Cortex of kidney (tissue), 1 donor: Measurements from ENCODE around the gene HIF3A.
"Not testable (repeated sequence)": the region's sequence is repeated elsewhere in the genome, so short reads cannot be mapped to it uniquely, and the experiment has no call there.

Experiments used
- DNase-seq: peaks from one replicate; lab custom pipeline; 2025; lab: John Stamatoyannopoulos, UW

The HIF3A gene

DNA sequence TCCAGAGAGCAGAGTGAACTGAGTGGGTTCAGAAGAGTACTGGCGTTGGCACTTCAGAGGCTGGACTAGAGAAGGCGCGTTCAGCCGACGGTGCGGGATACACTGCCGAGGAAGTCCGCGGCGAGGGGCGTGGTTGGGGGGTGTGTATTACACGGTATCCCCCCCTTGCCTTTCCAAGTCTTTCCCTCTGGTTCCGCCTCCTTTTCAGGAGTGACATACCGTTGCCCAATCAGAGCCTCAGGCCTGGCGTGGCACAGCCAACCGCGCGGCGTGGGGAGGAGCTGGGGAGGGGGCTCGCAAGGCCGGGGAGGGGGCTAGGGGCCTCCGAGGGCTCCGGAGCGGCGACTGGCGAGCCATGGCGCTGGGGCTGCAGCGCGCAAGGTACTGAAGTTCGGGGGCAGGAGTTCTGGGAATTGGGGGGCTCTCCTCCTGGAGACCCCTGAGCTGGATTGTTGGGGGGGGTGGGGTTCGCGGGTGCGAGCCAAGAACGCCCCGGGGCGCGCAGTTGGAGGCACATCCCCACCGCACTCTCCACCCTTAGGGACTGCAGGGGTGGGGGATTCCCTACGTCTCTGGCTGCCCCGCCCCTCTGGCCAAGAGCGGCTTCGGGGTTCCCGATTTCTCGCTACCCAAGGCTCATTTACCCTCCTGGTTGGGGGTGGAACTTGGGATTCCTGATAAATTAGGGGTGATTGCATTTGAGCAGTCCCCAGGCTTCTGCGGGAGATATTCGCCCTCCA lies at the start of gene HIF3A:
Gene HIF3A, plus strand, starts transcription at position 321 of the 740 bp plus-strand sequence. Its CDS starts 35 bp downstream, at position 356.
- no peak for DNase-seq

DNA sequence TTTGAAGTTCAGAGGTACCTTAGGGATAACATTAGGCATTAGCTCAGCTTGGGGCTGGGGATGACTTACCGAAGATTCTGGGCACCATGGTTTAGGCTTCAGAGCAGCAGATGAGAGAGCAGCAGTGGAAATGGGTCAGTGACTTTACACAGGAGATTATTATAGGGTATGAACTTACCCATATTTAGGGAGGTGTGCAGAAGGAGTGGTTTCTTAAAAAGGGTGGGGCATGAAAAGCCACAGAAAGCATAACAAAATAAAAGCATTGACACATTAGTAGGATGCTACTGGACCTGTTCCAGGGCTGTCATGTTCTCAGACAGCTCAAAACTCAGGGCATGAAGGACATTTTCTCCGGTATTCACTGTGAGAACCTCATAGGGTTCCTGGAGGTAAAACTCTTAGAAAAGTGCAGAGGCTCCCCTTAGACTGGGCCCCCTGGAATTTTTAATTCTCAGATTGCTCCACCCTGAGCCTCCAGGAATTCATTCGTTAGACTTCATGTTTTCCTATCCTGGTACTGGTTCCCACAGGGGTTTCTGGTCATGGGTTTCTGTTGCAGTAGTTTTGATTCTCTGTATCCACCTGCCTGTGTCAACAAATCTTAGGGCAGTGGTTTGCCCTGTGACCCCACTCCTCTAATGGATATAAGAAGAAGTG lies 46.6 kb upstream of the HIF3A start:
- DNase-seq: no peak

DNA sequence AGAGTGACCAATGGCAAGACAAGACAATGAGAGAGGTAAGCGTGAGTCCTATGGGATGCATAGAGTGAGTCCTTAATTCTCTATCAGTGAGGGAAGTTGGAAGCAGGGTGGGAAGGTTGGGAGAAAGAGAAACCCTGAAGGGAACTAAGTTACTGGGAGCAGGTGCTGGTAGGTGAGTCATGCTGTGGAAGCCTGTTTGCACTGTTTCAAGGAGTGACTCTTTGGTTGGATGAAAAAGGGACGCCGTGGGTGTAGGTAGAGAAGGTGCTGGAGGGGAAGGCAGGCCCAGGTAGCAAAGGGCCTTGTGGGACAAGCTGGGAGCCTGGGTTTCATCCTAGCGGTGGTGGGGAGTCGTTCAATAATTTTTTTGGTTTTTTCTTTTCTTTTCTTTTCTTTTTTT lies 45.4 kb upstream of the HIF3A start:
- DNase-seq: no peak

DNA sequence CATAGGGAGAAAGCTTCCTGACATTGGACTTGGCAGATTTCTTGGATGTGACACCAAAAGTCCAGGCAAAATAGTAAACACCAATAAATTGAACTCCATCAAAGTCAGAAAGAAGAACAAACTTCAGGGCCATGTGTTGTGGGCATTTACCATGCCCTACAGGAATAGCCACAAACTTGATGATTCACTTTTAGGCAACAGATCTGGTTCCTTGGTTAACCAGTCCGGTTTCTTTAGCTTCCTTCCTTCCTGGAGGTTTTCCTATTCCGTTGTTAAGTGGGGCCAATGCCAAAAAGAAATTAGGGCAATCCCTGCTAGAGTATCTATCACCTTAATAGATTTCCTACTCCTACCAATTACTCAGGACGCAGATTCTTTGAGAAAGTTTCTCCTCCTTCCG lies 42.1 kb upstream of the HIF3A start:
- DNase-seq: no peak

DNA sequence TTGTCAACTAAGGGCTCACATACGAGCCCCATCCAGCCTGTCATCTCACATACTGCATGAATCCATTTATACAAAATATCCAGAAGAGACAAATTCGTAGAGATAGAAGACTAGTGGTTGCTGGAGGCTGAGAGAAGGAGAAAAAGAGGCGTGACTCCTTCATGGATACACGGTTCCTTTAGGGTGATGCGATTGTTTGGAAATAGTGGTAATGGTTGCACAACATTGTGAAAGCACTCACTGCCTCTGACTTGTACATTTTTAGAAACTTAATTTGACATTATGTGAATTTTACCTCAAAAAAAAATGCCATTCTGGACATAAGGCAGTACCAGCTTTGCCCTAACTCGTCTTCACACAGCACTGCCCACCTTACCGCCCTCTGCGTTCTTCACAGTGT lies 40.0 kb upstream of the HIF3A start:
- DNase-seq: no peak

DNA sequence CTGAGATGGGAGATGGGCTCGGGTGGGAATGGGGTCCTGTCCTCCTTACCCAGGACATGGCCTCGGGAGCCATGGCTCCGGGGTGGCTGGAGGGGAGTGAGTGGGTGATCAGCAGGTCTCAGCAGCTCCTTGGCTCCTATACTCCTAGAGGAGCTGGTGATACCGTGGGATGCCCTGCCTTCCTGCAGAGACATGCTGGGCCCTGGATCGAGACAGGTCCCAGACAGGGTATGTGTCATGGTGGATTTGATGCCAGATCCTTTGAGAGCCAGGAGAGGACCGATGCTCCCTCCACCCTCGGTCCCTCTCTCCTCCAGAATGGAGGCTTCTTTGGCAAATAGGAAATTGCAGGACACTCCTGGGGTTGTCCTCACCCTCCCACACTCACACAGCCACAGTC lies 35.3 kb upstream of the HIF3A start:
- DNase-seq: not testable (repeated sequence)

DNA sequence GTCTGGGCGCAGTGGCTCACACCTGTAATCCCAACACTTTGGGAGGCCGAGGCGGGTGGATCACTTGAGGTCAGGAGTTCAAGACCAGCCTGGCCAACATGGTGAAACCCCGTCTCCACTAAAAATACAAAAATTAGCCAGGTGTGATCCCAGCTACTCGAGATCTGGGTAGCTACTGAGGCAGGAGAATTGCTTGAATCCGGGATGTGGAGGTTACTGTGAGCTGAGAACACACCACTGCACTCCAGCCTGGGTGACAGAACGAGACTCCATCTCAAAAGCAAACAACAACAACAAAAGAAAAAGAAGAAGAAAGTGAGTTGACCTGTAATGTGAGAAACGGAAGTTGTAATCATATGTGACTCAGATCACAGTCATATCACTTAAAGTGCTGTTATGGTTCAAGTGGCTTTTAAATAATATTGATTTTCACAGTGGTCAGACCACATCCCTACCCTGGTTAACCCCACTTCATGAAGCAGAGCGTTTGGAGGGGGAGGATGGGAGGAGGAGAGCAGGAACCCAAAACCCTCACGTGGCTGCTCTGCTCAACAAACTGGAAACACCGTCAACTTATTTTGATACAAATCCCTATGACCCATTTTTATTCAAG lies 34.1 kb upstream of the HIF3A start:
- not testable (repeated sequence) for DNase-seq

DNA sequence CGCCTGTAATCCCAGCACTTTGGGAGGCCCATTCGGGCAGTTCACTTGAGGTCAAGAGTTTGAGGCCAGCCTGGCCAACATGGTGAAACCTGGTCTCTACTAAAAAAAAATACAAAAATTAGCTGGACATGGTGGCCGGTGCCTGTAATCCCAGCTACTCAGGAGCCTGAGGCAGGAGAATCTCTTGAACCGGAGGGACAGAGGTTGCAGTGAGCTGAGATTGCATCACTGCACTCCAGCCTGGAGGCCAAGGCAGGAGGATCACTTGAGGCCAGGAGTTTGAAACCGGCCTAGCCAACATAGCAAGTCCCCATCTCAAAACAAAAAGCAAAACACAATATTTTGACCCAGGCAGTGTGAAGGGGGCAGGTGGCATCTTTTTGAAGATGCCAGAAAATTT lies 32.0 kb upstream of the HIF3A start:
- not testable (repeated sequence) for DNase-seq

DNA sequence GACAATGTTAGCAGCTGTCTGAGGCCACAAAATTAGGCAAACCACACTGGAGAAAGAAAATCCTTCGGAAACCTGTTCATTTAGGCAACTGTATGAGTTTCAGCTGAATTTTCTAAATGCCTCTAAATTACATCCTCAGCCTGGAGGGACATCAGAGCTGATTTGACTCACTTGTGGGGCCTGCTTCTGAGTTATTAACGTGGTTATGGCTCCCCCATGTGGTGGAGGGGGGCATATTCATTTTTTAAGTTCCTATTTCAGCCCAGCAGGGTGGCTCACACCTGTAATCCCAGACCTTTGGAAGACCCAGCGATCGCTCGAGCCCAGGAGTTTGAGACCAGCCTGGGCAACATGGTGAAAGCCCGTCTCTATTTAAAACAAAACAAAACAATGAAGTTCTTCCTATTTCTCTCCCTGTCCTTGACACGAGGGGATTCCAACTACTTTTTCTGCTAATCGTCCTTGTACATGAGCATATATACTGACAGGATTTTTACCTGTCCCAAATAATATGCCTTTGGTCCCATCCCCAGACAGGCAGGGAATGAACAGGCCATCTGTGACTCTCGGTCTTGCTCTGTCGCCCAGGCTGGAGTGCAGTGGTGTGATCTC lies 31.5 kb upstream of the HIF3A start:
- no peak for DNase-seq

DNA sequence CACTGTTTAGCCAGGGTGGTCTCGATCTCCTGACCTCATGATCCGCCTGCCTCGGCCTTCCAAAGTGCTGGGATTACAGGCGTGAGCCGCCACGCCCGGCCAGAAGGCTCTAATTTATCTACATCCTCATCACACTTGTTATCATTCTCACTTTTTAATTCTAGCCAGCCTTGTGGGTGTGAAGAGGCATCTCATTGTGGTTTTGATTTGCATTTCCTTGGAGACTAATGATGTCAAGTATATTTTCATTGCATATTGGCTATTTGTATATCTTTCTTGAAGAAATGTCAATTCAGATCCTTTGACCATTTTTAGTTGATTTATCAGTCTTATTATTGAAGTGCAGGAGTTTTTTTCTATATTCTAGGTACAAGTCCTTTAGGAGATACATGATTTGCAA lies 27.7 kb upstream of the HIF3A start:
- DNase-seq: no peak

DNA sequence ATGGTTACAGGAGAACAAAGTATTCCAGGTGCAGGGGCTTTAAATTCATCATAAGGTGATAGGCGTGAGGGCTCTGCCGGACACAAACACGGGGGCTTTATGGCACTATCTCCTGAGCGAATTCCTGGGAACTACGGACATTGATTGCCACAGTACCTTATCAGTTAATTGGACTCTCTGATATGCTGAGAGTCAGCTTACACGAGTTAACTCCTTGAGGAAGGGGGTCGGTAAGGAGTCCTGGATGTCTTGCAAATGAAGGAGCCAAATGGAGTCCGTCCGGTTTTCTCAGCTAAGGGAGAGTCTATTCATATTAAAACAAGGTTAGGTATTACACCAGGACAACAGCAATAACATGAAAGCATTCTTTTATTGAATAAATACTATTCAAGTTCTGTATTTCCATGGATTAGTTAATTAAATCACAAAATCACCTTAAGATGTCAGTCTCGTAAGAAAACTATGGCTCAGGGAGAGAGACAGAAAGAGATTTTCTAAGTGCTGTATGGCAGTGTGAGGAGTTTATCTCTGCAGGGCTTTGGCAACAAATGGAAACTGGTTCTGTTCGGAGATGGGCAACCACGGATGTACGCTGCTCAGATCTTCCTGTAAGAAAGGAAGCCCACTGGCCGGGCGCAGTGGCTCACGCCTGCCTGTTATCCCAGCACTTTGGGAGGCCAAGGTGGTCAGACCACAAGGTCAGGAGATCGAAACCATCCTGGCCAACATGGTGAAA lies 26.2 kb upstream of the HIF3A start:
- no peak for DNase-seq

DNA sequence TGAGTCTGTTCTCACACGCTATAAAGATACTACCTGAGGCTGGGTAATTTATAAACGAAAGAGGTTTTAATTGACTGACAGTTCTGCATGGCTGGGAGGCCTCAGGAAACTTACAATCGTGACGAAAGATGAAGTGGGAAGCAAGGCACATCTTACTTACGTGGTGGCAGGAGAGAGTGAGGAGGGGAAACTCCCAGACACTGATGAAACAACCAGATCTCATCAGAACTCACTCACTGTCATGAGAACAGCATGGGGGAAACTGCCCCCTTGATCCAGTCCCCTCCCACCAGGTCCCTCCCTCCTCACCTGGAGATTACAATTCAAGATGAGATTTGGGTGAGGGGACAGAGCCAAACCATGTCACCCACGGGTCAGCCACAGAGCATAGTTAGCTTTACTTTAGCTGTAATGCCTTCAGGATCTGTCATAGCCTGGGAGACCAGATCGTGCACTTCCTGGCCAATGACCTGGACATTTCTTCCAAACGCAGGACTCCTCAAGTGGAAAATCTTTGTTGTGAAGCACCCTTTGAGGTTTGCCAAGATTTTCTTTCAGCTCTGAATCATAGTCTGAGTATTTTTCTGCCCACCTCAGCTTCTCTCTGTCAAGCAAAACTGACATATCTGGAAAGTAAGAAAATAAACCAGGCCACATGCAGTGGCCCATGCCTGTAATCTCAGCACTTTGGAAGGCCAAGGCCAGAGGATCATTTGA lies 25.2 kb upstream of the HIF3A start:
- DNase-seq: no peak

DNA sequence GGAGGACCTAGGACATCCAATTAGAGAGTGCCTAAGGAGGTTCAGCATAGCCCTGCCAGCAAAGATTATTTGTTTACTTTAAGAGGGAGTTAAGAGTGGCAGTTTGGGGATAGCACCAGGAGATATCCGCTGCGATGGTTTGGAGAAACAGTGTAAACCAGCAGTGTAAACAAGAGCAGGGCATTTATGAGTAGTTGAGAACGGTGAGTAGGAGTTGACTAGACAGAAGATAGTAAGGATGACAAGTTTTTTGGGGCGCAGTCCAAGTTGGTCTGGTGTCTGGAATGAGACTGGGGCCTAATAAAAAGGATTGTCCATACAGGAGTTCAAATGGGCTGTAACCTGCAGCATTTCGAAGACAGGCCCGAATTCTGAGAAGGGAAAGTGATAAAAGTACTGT lies 22.9 kb upstream of the HIF3A start:
- DNase-seq: not testable (repeated sequence)

DNA sequence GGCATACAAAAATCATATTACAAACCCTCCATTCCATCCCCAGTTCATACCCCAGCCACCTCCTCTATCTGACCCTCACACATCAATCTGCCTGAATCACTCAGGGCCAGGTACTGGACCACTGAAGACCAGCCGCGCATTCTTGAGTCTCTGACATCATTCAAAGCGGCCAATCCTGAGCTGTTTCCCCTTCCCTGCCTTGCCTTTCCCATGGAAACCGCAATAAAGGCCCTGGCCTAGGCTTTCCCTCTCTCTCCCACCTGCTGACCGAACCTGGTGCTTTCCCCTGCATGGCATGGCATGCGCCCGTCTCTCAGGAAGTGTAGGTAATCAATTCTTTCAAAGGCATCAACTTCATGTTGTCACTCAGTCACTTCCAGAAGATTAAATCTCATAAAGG lies 17.7 kb upstream of the HIF3A start:
- no peak for DNase-seq

DNA sequence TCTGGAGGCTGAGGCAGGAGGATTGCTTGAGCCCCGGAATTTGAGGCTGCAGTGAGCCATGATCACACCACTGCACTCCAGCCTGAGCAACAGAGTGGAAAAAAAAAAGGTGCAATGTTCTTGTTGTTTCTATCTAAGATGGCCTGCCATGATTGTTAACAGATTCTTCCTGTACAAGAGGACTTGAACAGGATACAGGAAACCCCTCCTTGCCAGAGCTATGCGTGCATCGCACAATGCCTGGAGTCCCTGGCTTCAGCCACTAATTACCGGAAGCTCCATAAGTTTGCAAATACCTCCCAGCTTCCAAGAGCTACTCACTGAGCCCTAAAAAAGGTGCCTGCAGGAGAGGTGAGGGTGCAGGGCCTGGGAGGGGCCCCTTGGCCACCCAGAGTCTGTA lies 13.1 kb upstream of the HIF3A start:
- no peak for DNase-seq

DNA sequence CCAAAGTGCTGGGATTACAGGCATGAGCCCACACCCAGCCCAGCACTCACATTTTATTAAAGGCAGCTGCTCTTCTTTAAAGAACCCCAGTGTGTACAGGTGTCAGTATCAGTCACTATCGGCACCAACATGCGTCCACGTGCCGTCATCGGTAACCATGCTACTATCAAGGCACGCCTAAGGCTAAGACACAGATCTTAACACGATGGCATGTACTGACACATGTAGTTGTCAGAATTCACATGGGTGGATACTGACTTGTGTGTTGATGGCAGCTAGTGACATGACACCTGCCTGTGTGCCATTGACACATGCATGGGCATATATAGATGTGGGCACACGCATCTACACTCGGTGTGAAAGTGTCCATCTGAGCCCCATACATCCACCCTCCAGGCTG lies 12.2 kb upstream of the HIF3A start:
- DNase-seq: no peak

DNA sequence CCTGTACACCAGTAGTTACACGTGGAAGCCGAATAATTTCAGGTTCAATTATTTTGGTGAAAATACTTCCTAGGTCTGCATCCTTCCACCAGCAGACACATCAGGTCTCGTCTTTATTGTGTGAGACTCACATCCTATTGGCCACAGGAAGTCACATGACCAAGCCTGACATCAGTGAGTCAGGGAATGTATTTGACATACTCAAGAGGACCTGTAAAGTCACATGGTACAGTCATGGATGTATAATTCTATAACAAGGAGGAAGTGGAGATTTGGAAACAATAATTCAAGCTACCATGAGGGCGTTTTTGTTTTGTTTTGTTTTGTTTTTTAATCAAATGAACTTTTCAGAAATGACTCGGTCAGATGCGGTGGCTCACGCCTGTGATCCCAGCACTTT lies 9.3 kb upstream of the HIF3A start:
- DNase-seq: no peak

DNA sequence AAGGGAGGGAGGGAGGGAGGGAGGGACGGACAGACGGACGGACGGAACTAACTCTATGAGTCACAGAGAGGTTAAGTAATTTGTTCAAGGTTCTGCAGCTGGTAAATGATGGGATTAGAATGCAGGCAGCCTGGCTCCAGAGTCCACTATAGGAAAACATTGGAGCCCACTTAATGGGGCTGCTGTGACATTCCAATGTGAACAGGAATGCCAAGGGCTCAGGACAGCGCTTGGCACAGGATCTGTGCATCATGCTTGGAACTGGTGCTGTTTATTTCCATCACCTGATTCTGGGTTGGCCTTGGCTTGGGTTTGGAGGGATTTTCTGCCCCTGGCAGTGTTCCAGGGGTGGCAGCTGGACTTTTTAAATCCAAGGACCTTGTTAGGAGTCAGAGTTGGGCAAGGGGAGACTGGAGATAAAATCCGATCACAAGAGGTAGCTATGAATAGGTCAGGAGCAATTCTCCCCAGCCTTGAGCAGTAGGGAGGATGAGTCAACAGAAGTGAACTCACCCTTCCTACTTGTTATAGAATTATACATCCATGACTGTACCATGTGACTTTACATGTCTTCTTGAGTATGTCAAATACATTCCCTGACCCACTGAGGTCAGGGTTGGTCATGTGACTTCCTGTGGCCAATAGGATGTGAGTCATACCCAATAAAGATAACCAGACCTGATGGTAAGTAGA lies 7.8 kb upstream of the HIF3A start:
- no peak for DNase-seq

DNA sequence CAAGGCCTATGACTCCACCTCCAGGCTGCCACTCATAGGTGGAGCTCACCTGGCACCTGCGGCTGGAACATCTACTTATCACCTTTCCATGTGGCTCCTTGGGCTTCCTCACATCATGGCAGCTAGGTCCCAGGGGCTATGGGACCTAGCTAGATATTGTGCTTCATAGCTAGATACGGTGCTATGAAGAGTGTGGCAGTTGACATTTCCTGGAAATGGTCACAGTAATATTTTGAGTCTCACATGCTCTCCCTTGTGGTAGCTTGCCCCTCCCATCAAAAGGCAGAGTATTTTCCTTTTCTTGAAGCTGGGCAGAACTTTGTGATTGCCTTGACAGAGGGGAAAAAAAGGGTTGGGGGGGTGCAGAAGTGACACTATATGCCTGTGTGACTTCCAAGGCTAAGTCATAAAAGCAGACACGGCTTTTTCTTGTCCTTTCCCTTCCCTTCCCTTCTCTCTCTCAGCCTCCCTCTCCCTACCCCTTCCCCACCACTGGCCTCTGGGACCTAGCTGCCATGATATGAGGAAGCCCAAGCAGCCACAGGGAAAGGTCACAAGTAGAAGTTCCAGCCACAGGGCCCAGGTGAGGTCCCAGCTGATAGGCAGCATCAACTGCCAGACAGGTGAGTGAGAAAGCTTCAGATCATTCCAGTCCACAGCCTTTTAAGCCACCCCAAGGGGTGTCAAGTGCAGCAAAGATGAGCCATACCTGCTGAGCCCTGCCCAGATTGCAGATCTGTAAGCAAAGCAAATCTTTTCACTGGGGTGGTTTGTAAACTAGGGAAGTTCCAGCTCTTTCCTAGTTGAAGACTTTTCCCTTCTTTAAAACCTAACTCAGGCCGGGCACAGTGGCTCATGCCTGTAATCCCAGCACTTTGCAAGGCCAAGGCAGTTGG lies 6.9 kb upstream of the HIF3A start:
- no peak for DNase-seq

DNA sequence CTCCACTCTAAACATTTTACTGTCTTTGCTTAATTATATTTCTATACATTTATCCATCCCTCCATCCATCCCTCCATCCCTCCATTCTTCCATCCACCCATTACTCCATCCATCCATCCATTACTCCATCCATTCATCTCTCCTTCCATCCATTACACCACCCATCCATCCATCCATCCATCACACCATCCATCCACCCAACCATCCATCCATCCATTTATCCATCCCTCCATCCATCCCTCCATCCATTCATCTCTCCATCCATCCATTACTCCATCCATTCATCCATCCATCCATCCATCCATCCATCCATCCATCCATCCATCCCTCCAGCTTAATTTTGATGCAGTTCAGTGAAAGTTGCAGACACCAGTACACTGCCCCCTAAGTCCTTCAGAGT lies 5.0 kb upstream of the HIF3A start:
- no peak for DNase-seq
